HepG2 (cell line): Measurements from ENCODE around the gene ZC2HC1B. TPM values are rescaled to one million over a fixed set of nuclear protein-coding genes. Genes with fewer than 3 reads are reported as not detected.
A peak's percentile ranks its signal among the peaks of the same experiment; 100 is the strongest.

Experiments
- ATAC-seq: fragments of 200-7000 bp; cut with Tn5 transposase; 3 replicates; pipeline ENCODE4 v1.9.1; 2020; ENCODE audit warnings: mild to moderate bottlenecking, moderate library complexity
- BruUV-seq: library from RNA; stranded (reverse); fragments of 400-500 nt; replicated peaks from 2 replicates; lab custom pipeline; 2021; lab: Mats Ljungman, UMichigan
- CTCF ChIA-PET: fragments of 300-600 bp; formaldehyde crosslinking; extraction: SDS; loops from one replicate; lab custom pipeline; 2021; ENCODE audit warnings: low total read pairs, inconsistent platforms, low intra/inter-chr PET ratio; lab: Yijun Ruan, JAX
- POLR2A ChIA-PET: fragments of 350-600 bp; sonication (Branson Sonifier 250); formaldehyde crosslinking; loops from one replicate; lab custom pipeline; 2020; ENCODE audit warnings: antibody characterized with exemption, inconsistent platforms; lab: Yijun Ruan, JAX
- DNase-seq: peaks from one replicate; pipeline ENCODE4 v3.0.0-alpha.2; 2015; ENCODE audit warnings: low spot score
- FAIRE-seq: peaks from 3 replicates; lab custom pipeline; 2011; peaks lifted over from hg19 to GRCh38; lab: Jason Lieb, UNC
- H2AFZ ChIP-seq: one replicate; pipeline ENCODE4 v1.6.1; 2011; ENCODE audit warnings: low read length, inconsistent platforms
- H3K27ac ChIP-seq: fragments of 300-600 bp; 3 replicates; pipeline ENCODE4 v1.8.0; 2011; ENCODE audit warnings: mixed run types, mild to moderate bottlenecking, mixed read lengths, low read length, inconsistent platforms; ENCODE audit not compliant: insufficient read depth; ENCODE audit errors: extremely low read length
- H3K27me3 ChIP-seq, 2 experiments: fragments of 200-600 bp in 1 of 2; 2 replicates in 1 of 2; 3 replicates in 1 of 2; pipeline versions ENCODE4 v1.6.0 to v1.8.0; 2011; ENCODE audit warnings: low read length in 2 of 2, mild to moderate bottlenecking in 2 of 2, moderate library complexity in 2 of 2, inconsistent platforms in 1 of 2; ENCODE audit not compliant: insufficient read depth in 2 of 2, control insufficient read depth in 1 of 2
- H3K36me3 ChIP-seq, 2 experiments: fragments of 200-600 bp in 1 of 2; replicated peaks in 1 of 2; 2 replicates in 1 of 2; 3 replicates in 1 of 2; pipeline versions ENCODE4 v1.5.1 to v1.8.0; 2011; ENCODE audit warnings: low read length in 2 of 2, inconsistent platforms in 1 of 2; ENCODE audit not compliant: insufficient read depth in 2 of 2, control insufficient read depth in 1 of 2
- H3K4me1 ChIP-seq: 2 replicates; pipeline ENCODE4 v1.5.1; 2012; ENCODE audit warnings: low read length, inconsistent platforms; ENCODE audit not compliant: insufficient read depth
- H3K4me2 ChIP-seq: 2 replicates; pipeline ENCODE4 v1.6.0; 2011; ENCODE audit warnings: low read depth, low read length, inconsistent platforms
- H3K4me3 ChIP-seq, 3 experiments: fragments of 200-600 bp in 1 of 3; sonication (generic), shearing (Covaris generic) in 1 of 3; replicated peaks in 1 of 3; 2 replicates each; pipeline ENCODE4 v1.5.1; 2011 to 2016; ENCODE audit warnings: low read length in 3 of 3, inconsistent platforms in 2 of 3, low read depth in 2 of 3, mild to moderate bottlenecking in 2 of 3, control low read depth in 1 of 3, mixed read lengths in 1 of 3; ENCODE audit not compliant: insufficient read depth in 1 of 3
- H3K79me2 ChIP-seq: one replicate; pipeline ENCODE4 v1.6.1; 2011; ENCODE audit warnings: low read length, inconsistent platforms; ENCODE audit not compliant: insufficient read depth
- H3K9ac ChIP-seq: 2 replicates; pipeline ENCODE4 v1.6.0; 2011; ENCODE audit warnings: mild to moderate bottlenecking, low read depth, low read length, inconsistent platforms; ENCODE audit not compliant: insufficient read depth
- H3K9me3 ChIP-seq: 2 replicates; pipeline ENCODE4 v1.5.1; 2012; ENCODE audit warnings: mild to moderate bottlenecking, low read length
- H4K20me1 ChIP-seq: 2 replicates; pipeline ENCODE4 v1.6.0; 2011; ENCODE audit warnings: inconsistent platforms, mild to moderate bottlenecking, low read length, moderate library complexity; ENCODE audit not compliant: insufficient read depth
- FOXA3 ChIP-seq: IDR thresholded peaks from 2 replicates; pipeline ENCODE4 v1.6.1; 2016; ENCODE audit warnings: missing genetic modification reagents, missing compliant biosample characterization
- GATAD2A ChIP-seq: IDR thresholded peaks from 2 replicates; pipeline ENCODE4 v1.6.1; 2016
- HNRNPK ChIP-seq: fragments of 200-400 bp; formaldehyde crosslinking; IDR thresholded peaks from 2 replicates; pipeline ENCODE4 v1.6.1; 2018; ENCODE audit warnings: low read length, low read depth, moderate library complexity, mild to moderate bottlenecking; ENCODE audit not compliant: poor library complexity, severe bottlenecking
- MTF1 ChIP-seq: sonication (generic); formaldehyde crosslinking; IDR thresholded peaks from 2 replicates; pipeline ENCODE4 v1.5.0; 2020; ENCODE audit warnings: missing genetic modification reagents
- PCBP1 ChIP-seq: fragments of 200-400 bp; formaldehyde crosslinking; IDR thresholded peaks from 2 replicates; pipeline ENCODE4 v1.6.1; 2017; ENCODE audit warnings: mild to moderate bottlenecking, low read depth, low read length, borderline replicate concordance
- PITX1 ChIP-seq: sonication (generic); formaldehyde crosslinking; IDR thresholded peaks from 2 replicates; pipeline ENCODE4 v1.5.1; 2020; ENCODE audit warnings: mild to moderate bottlenecking, missing genetic modification reagents
- SNAI1 ChIP-seq: sonication (generic); formaldehyde crosslinking; IDR thresholded peaks from 2 replicates; pipeline ENCODE4 v1.5.0; 2020; ENCODE audit warnings: mild to moderate bottlenecking, missing genetic modification reagents, borderline replicate concordance
- ZNF232 ChIP-seq: sonication (generic); formaldehyde crosslinking; IDR thresholded peaks from 2 replicates; pipeline ENCODE4 v1.4.0; 2020; ENCODE audit warnings: missing genetic modification reagents, borderline replicate concordance
- ZNF569 ChIP-seq: sonication (generic); formaldehyde crosslinking; IDR thresholded peaks from 2 replicates; pipeline ENCODE4 v1.5.0; 2020; ENCODE audit warnings: mild to moderate bottlenecking, missing genetic modification reagents, moderate library complexity, borderline replicate concordance
- ZNF652 ChIP-seq: IDR thresholded peaks from 2 replicates; pipeline ENCODE4 v1.6.1; 2016; ENCODE audit warnings: low read depth, borderline replicate concordance
- ZNF678 ChIP-seq: sonication (generic); formaldehyde crosslinking; IDR thresholded peaks from 2 replicates; pipeline ENCODE4 v1.4.0; 2020; ENCODE audit warnings: mild to moderate bottlenecking, missing genetic modification reagents
- WGBS: methylation state at CpG from one replicate; pipeline ENCODE4 v1.1.6; 2017; ENCODE audit warnings: low lambda C conversion rate; 5-methylcytosine and 5-hydroxymethylcytosine counted together
- in situ Hi-C: cut with HindIII; loops from 2 replicates; pipeline ENCODE4 v1.10.0; 2017; ENCODE audit warnings: low pct_unique_long_range_greater_than_20kb; ENCODE audit not compliant: extremely low pct_ligation_motif_present
- intact Hi-C: fragments of 100-400 bp; cut with micrococcal nuclease; formaldehyde crosslinking; loops from one replicate; pipeline ENCODE4 v1.10.0; 2022; ENCODE audit not compliant: unreplicated experiment
- polyA plus RNA-seq, 8 experiments: library from polyadenylated mRNA; depleted of rRNA in 3 of 8; stranded (reverse) in 7 of 8; unstranded in 1 of 8; fragments of >200 nt; fragmentation: Illumina TruSeq in 4 of 8; extraction: Trizol in 4 of 8; gene quantifications; 2 replicates each; pipeline versions ENCODE4 v1.2.1 to v1.2.3, GENCODE V29; 2011 to 2016; ENCODE audit warnings: low read depth in 4 of 8, missing spikeins in 1 of 8, mixed read lengths in 1 of 8; ENCODE audit not compliant: insufficient read depth in 1 of 8
- total RNA-seq, 5 experiments: library from RNA; depleted of rRNA; stranded (reverse); fragments of >200 nt; fragmentation: Illumina TruSeq; extraction: Trizol; gene quantifications; 2 replicates each; pipeline ENCODE4 v1.2.3, GENCODE V29; 2016; ENCODE audit warnings: low read depth in 1 of 5
- TF ChIP-seq, protein P1 (sequence below): IDR thresholded peaks from 2 replicates; pipeline ENCODE4 v1.6.1; 2016; ENCODE audit warnings: missing compliant biosample characterization, missing genetic modification reagents, borderline replicate concordance
- TF ChIP-seq, protein P2 (sequence below): sonication (generic); formaldehyde crosslinking; conservative IDR thresholded peaks from 2 replicates; pipeline ENCODE4 v1.5.0; 2020; ENCODE audit warnings: missing genetic modification reagents
- TF ChIP-seq, protein P3 (sequence below): sonication (generic); formaldehyde crosslinking; IDR thresholded peaks from 2 replicates; pipeline ENCODE4 v1.8.1; 2023; ENCODE audit warnings: mild to moderate bottlenecking, moderate library complexity, missing genetic modification reagents

Gene ZC2HC1B
- total and polyA plus RNA-seq, 2 of the 13 experiments (the other 11 are each of a cell fraction or from before 2014, with no cell fraction given) = not detected

DNA sequence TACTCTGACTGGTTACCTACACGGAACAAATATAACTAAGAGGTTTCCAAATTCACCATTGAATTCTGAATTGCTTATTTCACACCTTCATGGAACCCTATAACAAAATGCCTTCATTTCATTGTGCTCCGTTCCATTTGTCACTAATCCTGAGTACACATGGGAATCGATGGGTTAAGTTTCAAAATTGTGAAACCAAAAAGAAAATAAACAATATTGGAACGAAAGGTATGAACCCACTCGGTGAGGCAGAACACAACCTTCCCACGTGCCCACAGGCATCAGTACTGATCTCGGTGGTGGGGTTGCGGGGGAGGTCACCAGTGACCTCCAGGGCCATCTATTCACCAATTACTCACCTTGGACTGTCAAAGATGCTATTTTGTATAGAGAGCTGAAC lies 109.8 kb downstream of the ZC2HC1B start:
- intact Hi-C loops = no loop called here
- H2AFZ ChIP-seq = no peak overlapping the region
- H3K27ac ChIP-seq = no peak overlapping the region
- H3K36me3 ChIP-seq = no peaks in the 10 kb centered on the region
- no peaks in the 10 kb centered on the region for H3K79me2 ChIP-seq
- H3K4me2 ChIP-seq = no peak overlapping the region
- peaks cover 18% of the 10 kb centered on the region for H3K4me1 ChIP-seq
- no peaks in the 10 kb centered on the region for H3K9me3 ChIP-seq
- POLR2A ChIA-PET = no interaction called here
- no peak overlapping the region for H3K4me3 ChIP-seq
- H3K9ac ChIP-seq = no peak overlapping the region
- FAIRE-seq (no peak), DNase-seq (no peak), ATAC-seq (no peak)
- no peaks in the 10 kb centered on the region; a peak in 1 of 5 replicates for H3K27me3 ChIP-seq
- in situ Hi-C loops = no loop called here
- no peaks in the 10 kb centered on the region for H4K20me1 ChIP-seq
- CTCF ChIA-PET = no interaction called here
- WGBS = 17% methylated on average over 7 of the region's 8 CpGs
- no TSS peak for BruUV-seq
- TF ChIP-seq SNAI1 (CRISPR knock-in tag) (no peak), GATAD2A (CRISPR knock-in tag) (peak; percentile 52; the same call in 1 of the 2 replicates), FOXA3 (CRISPR knock-in tag) (peak; percentile 19; the same call in 1 of the 2 replicates), ZNF232 (CRISPR knock-in tag) (no peak), ZNF652 (peak; percentile 84), ZNF569 (no peak), PCBP1 (no peak), PITX1 (CRISPR knock-in tag) (peak; percentile 83; the same call in 1 of the 2 replicates)

- in situ Hi-C loops (no loop called here), intact Hi-C loops (no loop called here)
- Histone ChIP-seq H3K27ac (no peak overlapping the region), H3K79me2 (no peaks in the 10 kb centered on the region), H3K4me1 (peaks cover 18% of the 10 kb centered on the region), H3K9ac (no peak overlapping the region), H3K4me2 (no peak overlapping the region), H2AFZ (no peak overlapping the region), H4K20me1 (no peaks in the 10 kb centered on the region), H3K27me3 (no peaks in the 10 kb centered on the region; a peak in 1 of 5 replicates), H3K9me3 (no peaks in the 10 kb centered on the region), H3K36me3 (no peaks in the 10 kb centered on the region), H3K4me3 (no peak overlapping the region)
- TF ChIP-seq, protein P1, sequence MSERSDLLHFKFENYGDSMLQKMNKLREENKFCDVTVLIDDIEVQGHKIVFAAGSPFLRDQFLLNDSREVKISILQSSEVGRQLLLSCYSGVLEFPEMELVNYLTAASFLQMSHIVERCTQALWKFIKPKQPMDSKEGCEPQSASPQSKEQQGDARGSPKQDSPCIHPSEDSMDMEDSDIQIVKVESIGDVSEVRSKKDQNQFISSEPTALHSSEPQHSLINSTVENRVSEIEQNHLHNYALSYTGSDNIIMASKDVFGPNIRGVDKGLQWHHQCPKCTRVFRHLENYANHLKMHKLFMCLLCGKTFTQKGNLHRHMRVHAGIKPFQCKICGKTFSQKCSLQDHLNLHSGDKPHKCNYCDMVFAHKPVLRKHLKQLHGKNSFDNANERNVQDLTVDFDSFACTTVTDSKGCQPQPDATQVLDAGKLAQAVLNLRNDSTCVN (CRISPR knock-in tag) = no peak
- TF ChIP-seq, protein P2, sequence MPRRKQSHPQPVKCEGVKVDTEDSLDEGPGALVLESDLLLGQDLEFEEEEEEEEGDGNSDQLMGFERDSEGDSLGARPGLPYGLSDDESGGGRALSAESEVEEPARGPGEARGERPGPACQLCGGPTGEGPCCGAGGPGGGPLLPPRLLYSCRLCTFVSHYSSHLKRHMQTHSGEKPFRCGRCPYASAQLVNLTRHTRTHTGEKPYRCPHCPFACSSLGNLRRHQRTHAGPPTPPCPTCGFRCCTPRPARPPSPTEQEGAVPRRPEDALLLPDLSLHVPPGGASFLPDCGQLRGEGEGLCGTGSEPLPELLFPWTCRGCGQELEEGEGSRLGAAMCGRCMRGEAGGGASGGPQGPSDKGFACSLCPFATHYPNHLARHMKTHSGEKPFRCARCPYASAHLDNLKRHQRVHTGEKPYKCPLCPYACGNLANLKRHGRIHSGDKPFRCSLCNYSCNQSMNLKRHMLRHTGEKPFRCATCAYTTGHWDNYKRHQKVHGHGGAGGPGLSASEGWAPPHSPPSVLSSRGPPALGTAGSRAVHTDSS = no peak
- TF ChIP-seq HNRNPK = peak; percentile 79
- TF ChIP-seq MTF1 (CRISPR knock-in tag) = no peak
- TF ChIP-seq, protein P3, sequence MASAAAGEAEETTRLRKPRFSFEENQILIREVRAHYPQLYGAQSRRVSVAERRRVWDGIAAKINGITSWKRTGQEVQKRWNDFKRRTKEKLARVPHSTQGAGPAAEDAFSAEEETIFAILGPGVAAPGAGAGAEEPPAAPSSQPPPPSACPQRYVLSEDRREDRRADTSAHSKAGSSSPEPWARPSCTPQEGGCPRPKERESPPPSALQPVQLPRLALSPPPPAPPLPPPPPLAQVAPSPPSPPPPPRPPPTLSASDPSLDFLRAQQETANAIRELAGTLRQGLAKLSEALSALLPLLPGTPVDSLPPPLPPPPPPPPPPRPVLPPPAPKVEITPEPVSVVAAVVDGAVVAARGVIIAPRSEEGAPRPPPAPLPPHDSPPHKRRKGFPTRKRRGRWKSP (CRISPR knock-in tag) = no peak
- no peak for TF ChIP-seq ZNF678 (CRISPR knock-in tag)
- CTCF ChIA-PET = no interaction called here
- no TSS peak for BruUV-seq
- ATAC-seq (no peak), DNase-seq (no peak), FAIRE-seq (no peak)
- 52% methylated on average over 3 of the region's 3 CpGs for WGBS
- POLR2A ChIA-PET = no interaction called here
Measured at GRCh38 chr6:143976806-143977349, 112.6 kb downstream of the ZC2HC1B start.
